GM12892 (cell line): Measurements from ENCODE around the gene CHRD.
"Not testable (repeated sequence)": the region's sequence is repeated elsewhere in the genome, so short reads cannot be mapped to it uniquely, and the experiment has no call there.

Source experiments
- DNase-seq: peaks from one replicate; pipeline ENCODE4 v3.0.0; 2011; ENCODE audit not compliant: insufficient read length
- FAIRE-seq: peaks from 2 replicates; lab custom pipeline; 2011; peaks lifted over from hg19 to GRCh38; lab: Jason Lieb, UNC
- POLR2A ChIP-seq: IDR thresholded peaks from 2 replicates; pipeline ENCODE4 v1.6.1; 2011; ENCODE audit warnings: low read depth, low read length, control low read depth
- POLR2AphosphoS5 ChIP-seq: IDR thresholded peaks from 2 replicates; pipeline ENCODE4 v1.6.1; 2011; ENCODE audit warnings: low read depth, low read length, control low read depth
- TAF1 ChIP-seq: IDR thresholded peaks from 2 replicates; pipeline ENCODE4 v1.6.1; 2011; ENCODE audit warnings: low read depth, mild to moderate bottlenecking, control low read depth, low read length, borderline replicate concordance

CHRD gene

DNA sequence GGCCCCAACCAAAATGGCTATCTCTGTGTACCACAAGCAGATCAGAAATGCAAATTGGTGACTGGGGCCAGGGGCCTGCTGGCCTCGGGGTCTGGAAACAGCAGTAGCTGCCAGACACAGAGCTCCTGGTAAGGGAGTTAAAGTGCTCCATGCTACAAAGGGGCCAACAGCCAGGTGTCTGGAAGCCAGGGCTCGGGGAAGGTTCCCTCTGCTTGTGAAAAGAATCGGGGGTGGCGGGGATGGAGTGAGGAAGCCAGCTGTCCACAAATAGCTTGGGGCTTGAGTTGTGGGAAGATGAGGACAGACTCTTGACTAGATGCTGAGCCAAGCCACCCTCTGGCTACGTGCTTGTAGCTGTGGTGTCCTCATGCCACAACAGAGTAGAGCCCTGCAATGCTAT is 39.3 kb downstream of the CHRD start:
- DNase-seq (no peak), FAIRE-seq (no peak)
- no peak for TF ChIP-seq POLR2AphosphoS5
- TF ChIP-seq TAF1 = no peak
- TF ChIP-seq POLR2A = no peak

DNA sequence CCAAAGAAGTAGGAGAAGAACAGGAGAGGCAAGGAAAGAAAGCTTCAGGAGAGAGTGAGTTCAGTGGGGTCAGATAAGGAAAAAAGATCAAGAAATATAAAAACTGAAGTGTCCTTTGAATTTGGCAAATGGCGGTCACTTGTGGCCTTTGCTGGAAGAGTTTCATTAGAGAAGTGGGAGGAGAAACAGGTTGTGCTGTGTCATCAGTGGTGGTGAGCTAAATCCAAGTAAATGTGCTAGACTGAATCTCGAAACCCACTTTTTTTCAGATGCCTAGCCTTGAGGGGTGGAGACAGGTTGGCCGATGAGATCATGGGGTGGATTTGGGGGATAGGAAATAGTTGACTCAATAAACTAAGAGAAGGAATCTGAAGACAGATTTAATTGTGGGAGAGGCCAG is 43.7 kb downstream of the CHRD start:
- FAIRE-seq = no peak
- TF ChIP-seq POLR2AphosphoS5 (no peak), POLR2A (no peak), TAF1 (no peak)

DNA sequence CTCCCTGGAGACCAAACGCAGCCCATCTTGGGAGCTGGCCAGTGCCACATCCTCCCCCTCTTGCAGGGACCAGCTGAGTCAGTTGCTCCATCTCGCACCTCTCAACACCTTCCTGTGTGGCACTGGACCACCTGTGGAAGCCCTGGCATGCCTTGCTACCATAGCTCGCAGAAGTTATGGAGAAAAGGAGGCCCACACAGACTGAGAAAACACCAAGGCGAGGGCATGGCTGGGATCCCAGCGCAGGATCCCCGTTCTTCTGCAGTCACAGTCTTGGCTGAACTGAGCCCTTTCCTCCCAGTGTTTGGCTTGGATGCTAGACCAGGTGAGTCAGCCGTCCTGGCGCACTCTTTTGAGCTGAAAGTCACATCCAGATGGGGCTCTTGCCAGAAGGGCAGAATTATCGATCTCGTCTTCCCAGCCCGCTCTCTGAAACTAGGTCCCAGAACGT is 46.9 kb downstream of the CHRD start:
- TF ChIP-seq TAF1 = no peak
- TF ChIP-seq POLR2A = no peak
- TF ChIP-seq POLR2AphosphoS5 = no peak
- no peak for DNase-seq
- no peak for FAIRE-seq

More for the DNA sequence above, 43.7 kb downstream of the CHRD start:
- DNase-seq = no peak

DNA sequence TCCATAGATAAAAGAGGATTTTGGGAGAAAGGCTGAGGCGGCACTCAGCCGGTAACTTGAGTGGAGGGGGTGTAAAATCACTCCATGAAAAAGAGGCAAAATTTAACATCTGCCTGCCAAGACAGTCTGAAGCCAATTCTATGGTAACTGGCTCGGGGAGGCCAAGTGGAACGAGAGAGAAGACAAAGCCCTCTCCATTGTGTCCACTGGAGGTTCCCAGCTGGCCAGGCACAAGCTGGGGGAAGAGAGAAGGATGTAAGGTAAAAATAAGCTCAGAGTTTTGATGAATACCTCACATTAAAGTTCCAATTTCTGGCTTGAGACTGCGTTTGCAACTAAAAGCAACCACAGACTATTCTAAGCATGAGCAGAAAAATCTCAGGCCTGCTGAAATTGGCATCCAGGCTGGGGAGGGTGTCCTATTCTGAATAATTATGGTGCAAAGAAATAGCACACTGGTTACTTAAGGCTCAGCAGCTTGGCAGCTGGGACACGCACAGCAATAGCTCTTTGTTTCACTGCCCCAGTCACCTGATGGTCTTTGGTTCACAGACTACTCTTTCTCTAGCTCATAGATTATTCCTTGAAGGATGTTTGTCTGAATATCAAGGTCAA is 48.8 kb downstream of the CHRD start:
- DNase-seq = no peak
- no peak for TF ChIP-seq TAF1
- no peak for TF ChIP-seq POLR2AphosphoS5
- no peak for TF ChIP-seq POLR2A
- no peak for FAIRE-seq

DNA sequence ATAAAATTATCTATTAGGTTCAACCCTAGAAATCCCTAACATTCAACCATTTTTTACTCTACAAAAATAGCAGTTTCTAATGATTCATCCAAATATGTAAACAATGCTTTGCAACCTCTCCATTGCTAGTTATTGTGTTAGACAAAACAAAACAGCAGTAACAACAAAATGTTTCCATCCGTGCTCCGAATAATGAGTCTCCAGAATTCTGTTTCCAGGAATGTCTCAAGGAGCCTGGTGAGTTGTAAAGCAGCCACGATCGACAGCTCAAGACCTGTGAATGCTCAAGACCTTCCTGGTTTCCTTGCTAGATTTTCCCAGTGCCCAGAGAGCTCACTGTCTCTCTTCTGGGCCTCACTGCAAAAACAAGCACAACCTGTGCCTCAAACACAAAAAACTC is 49.9 kb downstream of the CHRD start:
- TF ChIP-seq POLR2AphosphoS5 = no peak
- TF ChIP-seq POLR2A = no peak
- TF ChIP-seq TAF1 = no peak
- FAIRE-seq = no peak
- no peak for DNase-seq

DNA sequence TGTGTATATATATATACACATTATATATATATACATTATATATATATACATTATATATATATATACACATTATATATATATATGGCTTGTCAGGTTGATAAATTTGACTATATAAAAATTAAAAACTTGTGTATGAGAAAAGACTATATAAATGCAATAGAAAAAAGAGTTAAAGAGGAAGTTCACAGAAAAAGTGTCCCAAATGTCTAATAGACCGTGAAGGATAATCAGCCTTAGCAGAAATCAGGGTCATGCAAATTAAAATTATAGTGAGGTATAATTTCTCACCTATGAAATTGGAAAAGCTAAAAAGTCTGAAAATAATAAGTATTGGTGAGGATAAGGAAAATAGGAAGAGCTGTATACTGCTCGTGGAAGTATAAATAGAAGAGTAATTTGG is 51.1 kb downstream of the CHRD start:
- TF ChIP-seq TAF1 (no peak), POLR2AphosphoS5 (no peak), POLR2A (no peak)
- FAIRE-seq (no peak), DNase-seq (no peak)

DNA sequence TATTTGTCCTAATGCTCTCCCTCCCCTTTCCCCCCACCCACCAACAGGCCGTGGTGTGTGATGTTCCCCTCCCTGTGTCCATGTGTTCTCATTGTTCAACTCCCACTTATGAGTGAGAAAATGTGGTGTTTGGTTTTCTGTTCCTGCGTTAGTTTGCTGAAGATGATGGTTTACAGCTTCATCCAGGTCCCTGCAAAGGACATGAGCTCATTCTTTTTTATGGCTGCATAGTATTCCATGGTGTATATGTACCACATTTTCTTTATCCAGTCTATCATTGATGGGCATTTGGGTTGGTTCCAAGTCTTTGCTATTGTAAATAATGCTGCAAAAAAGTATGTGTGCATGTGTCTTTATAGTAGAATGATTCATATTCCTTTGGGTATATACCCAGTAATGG is 53.3 kb downstream of the CHRD start:
- not testable (repeated sequence) for FAIRE-seq, DNase-seq

DNA sequence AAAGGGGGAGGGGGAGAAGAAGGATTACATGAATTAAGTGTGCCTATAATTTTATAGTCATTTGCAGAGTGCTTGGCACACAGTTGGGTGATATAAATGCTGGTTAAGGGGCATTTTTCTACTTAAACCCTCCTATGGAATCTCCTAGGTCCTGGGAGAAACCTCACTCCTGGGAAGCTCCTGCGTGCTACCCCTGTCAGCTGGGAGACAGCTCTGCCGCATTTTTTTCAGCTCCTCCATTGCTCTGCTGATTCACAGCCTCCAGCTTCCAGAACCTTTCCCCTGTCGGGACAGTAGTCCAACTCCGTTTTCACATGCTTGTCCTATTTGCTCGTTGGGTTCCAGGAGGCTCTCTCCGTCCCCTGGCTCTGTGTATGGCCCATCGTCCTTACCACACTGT is 59.2 kb downstream of the CHRD start:
- TF ChIP-seq TAF1 (no peak), POLR2A (no peak), POLR2AphosphoS5 (no peak)
- FAIRE-seq (no peak), DNase-seq (no peak)
